ENCODE results near the gene RAB8B. TPM values are rescaled to one million over a fixed set of nuclear protein-coding genes. Genes with fewer than 3 reads are reported as not detected.

Gene RAB8B
- total RNA-seq, 2 donors from 2014 or later, result 7.4 to 18.0 TPM

GRCh38 chr15:63292771-63293170 lies 103.4 kb downstream of the RAB8B start:
- Histone ChIP-seq H3K27me3 (no peaks in the 10 kb centered on the region), H3K9ac (ENCODE audit: low read depth in 2 of 2, low read length in 2 of 2) (no peak overlapping the region), H3K27ac (no peak overlapping the region), H3K36me3 (no peaks in the 10 kb centered on the region), H3K4me3 (no peak overlapping the region), H3K4me1 (peaks cover 4% of the 10 kb centered on the region), H3K9me3 (no peaks in the 10 kb centered on the region)
- intact Hi-C loops (cut with DNase I), result no loop called here
- no peak for DNase-seq
- TF ChIP-seq CTCF (IDR thresholded peaks at IDR 0.05), result no peak

- Histone ChIP-seq H3K36me3 (no peaks in the 10 kb centered on the region), H3K27ac (no peak overlapping the region), H3K4me1 (peaks cover 4% of the 10 kb centered on the region), H3K9me3 (no peaks in the 10 kb centered on the region), H3K4me3 (no peak overlapping the region), H3K27me3 (no peaks in the 10 kb centered on the region), H3K9ac (ENCODE audit: low read depth in 2 of 2, low read length in 2 of 2) (no peak overlapping the region)
- TF ChIP-seq CTCF (IDR thresholded peaks at IDR 0.05), result no peak
- no peak for DNase-seq
- intact Hi-C loops (cut with DNase I), result no loop called here
These were observed 105.0 kb downstream of the RAB8B start for GRCh38 chr15:63294359-63294758.

DNA sequence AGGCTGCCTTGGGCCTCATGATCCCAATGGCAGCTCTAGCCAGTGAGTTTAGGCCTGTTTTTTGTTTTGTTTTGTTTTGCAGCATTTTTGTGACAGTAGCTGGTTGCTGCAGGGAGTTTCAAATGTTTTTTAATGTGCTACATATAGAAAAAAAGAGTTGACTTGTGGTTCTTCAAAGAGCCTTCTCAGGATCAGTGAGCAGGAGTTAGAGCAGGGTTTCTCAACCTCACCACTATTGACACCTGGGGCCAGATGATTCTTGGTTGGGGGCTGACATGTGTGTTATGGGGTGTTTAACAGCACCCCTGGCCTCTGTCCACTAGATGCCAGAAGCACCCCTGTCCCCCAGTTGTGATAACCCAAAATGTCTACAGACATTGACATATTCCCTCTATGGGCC lies 105.9 kb downstream of the RAB8B start:
- Histone ChIP-seq H3K9ac (ENCODE audit: low read depth in 2 of 2, low read length in 2 of 2) (no peak overlapping the region), H3K36me3 (no peaks in the 10 kb centered on the region), H3K27me3 (no peaks in the 10 kb centered on the region), H3K4me3 (no peak overlapping the region), H3K27ac (no peak overlapping the region), H3K4me1 (peaks cover 4% of the 10 kb centered on the region), H3K9me3 (no peaks in the 10 kb centered on the region)
- intact Hi-C loops (cut with DNase I), result no loop called here
- TF ChIP-seq CTCF (IDR thresholded peaks at IDR 0.05), result no peak
- DNase-seq, result no peak

GRCh38 chr15:63296195-63296594 lies 106.8 kb downstream of the RAB8B start:
- intact Hi-C loops (cut with DNase I), result no loop called here
- Histone ChIP-seq H3K27me3 (no peaks in the 10 kb centered on the region), H3K36me3 (no peaks in the 10 kb centered on the region), H3K27ac (no peak overlapping the region), H3K4me3 (no peak overlapping the region), H3K9ac (ENCODE audit: low read depth in 2 of 2, low read length in 2 of 2) (no peak overlapping the region), H3K9me3 (no peaks in the 10 kb centered on the region), H3K4me1 (peaks cover 4% of the 10 kb centered on the region)
- TF ChIP-seq CTCF (IDR thresholded peaks at IDR 0.05), result no peak
- no peak for DNase-seq

DNA sequence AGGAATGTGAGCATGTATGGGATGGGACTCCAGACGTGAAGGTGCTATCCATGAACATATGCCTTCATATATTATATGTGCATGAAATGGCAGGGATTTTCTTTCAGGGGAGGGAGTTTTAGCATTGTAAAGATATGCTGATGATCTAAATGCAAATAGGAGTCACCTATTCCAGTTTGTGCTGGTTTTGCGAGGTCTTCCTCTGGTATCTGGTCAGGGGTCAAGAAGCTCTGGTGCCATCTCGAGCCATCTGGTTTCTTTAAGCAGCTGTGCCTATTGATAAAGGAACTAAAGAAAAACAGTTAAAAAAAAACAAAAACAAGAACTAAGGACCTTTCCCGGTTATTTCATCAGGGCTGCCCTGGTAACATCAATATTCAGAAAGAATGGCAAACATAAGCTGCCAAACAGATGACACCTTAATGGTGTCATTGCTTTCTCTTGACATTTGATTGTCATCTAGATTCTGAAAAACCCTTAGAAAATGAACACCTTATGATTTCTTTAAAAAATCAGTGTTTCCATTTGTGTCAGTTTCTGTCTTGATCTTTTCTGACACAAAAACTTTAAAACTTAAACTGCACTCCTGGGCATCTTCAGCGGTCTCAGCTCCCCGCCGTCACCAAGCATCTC lies 110.7 kb downstream of the RAB8B start:
- Histone ChIP-seq H3K9me3 (no peaks in the 10 kb centered on the region), H3K36me3 (peaks cover 3% of the 10 kb centered on the region), H3K9ac (ENCODE audit: low read depth in 2 of 2, low read length in 2 of 2) (no peak overlapping the region), H3K4me3 (no peak overlapping the region), H3K27me3 (no peaks in the 10 kb centered on the region), H3K4me1 (peaks cover under 1% of the 10 kb centered on the region), H3K27ac (no peak overlapping the region)
- intact Hi-C loops (cut with DNase I), result no loop called here
- TF ChIP-seq CTCF (IDR thresholded peaks at IDR 0.05), result no peak
- no peak for DNase-seq
